Liver (tissue), 3 donors: Measurements from ENCODE around the gene TNFSF4.

Experiments
- SP1 ChIP-seq: IDR thresholded peaks from 2 replicates; pipeline ENCODE4 v1.6.1; 2018; ENCODE audit warnings: antibody characterized with exemption, mild to moderate bottlenecking
- TF ChIP-seq, protein P1 (sequence below): fragments of 150-350 bp; IDR thresholded peaks from 2 replicates; pipeline ENCODE4 v1.5.1; 2017; ENCODE audit warnings: improper control_type of control experiment, low read depth, low read length; ENCODE audit not compliant: missing input control
- donor health status: healthy.
- donor health status: healthy.

DNA sequence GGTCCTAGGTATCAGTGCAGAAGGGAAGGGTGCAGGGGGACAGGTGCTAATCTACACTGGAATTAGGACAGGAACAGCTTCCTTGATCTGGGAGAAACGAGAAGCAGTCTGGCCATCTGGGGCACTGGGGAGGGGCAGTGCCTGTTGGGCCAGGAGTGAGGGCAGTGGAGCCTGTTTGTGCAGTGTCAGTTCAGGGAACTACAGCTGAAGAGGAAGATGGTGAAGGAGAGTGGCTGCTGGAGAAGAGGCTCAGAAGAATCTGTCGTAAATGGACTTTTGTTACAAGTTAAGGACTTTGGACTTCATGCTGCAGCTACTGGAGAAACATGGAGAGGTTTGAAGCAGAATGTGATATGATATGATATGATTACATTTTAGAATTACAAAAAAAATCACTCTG is 3.2 kb upstream of the TNFSF4 start:
- TF ChIP-seq, protein P1, sequence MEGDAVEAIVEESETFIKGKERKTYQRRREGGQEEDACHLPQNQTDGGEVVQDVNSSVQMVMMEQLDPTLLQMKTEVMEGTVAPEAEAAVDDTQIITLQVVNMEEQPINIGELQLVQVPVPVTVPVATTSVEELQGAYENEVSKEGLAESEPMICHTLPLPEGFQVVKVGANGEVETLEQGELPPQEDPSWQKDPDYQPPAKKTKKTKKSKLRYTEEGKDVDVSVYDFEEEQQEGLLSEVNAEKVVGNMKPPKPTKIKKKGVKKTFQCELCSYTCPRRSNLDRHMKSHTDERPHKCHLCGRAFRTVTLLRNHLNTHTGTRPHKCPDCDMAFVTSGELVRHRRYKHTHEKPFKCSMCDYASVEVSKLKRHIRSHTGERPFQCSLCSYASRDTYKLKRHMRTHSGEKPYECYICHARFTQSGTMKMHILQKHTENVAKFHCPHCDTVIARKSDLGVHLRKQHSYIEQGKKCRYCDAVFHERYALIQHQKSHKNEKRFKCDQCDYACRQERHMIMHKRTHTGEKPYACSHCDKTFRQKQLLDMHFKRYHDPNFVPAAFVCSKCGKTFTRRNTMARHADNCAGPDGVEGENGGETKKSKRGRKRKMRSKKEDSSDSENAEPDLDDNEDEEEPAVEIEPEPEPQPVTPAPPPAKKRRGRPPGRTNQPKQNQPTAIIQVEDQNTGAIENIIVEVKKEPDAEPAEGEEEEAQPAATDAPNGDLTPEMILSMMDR, result no peak
- TF ChIP-seq SP1, result no peak
